Esophagus muscularis mucosa (tissue), 4 donors: ENCODE results near the gene NALCN. TPM values are rescaled to one million over a fixed set of nuclear protein-coding genes. Genes with fewer than 3 reads are reported as not detected.

Experiments
- DNase-seq: peaks from one replicate; pipeline ENCODE4 v3.0.0-alpha.2; 2017; ENCODE audit errors: extremely low spot score
- H3K27ac ChIP-seq, 4 donors: fragments of 200-600 bp; sonication (generic); replicated peaks in 1 of 4; 1 replicate in 3 of 4; 2 replicates in 1 of 4; pipeline ENCODE4 v1.5.1; 2016 to 2019; ENCODE audit warnings: mild to moderate bottlenecking in 1 of 4
- H3K27me3 ChIP-seq, 4 donors: fragments of 200-600 bp; sonication (generic); one replicate each; pipeline versions ENCODE4 v1.5.1 to v1.6.0; 2016 to 2019
- H3K36me3 ChIP-seq, 4 donors: fragments of 200-600 bp; sonication (generic); one replicate each; pipeline ENCODE4 v1.5.1; 2016 to 2019
- H3K4me1 ChIP-seq, 4 donors: fragments of 200-600 bp; sonication (generic); one replicate each; pipeline ENCODE4 v1.5.1; 2016 to 2019
- H3K4me3 ChIP-seq, 4 donors: fragments of 200-600 bp; sonication (generic); 1 replicate in 2 of 4; 2 replicates in 2 of 4; pipeline ENCODE4 v1.5.1; 2016 to 2019; ENCODE audit warnings: mild to moderate bottlenecking in 4 of 4, moderate library complexity in 1 of 4
- H3K9me3 ChIP-seq, 4 donors: fragments of 200-600 bp; sonication (generic); 1 replicate in 3 of 4; 2 replicates in 1 of 4; pipeline ENCODE4 v1.5.1; 2016 to 2019
- EP300 ChIP-seq: sonication (generic); formaldehyde crosslinking; IDR thresholded peaks from one replicate; pipeline ENCODE4 v1.6.1; 2017; ENCODE audit warnings: antibody characterized with exemption
- POLR2A ChIP-seq: fragments of 450-650 bp; IDR thresholded peaks from one replicate; pipeline ENCODE4 v1.6.1; 2017; ENCODE audit warnings: antibody characterized with exemption, moderate library complexity, mild to moderate bottlenecking, low read depth
- POLR2AphosphoS5 ChIP-seq, 2 donors: sonication (generic); formaldehyde crosslinking; IDR thresholded peaks; one replicate each; pipeline ENCODE4 v1.6.1; 2017; ENCODE audit warnings: antibody characterized with exemption in 2 of 2
- WGBS: methylation state at CpG from one replicate; pipeline ENCODE4 v1.1.5; 2018; 5-methylcytosine and 5-hydroxymethylcytosine counted together
- intact Hi-C: fragments of 100-400 bp; cut with DNase I; formaldehyde crosslinking; loops from one replicate; pipeline ENCODE4 v1.15.1; 2023
- total RNA-seq, 4 donors: library from RNA; depleted of rRNA; stranded (reverse); fragments of >200 nt; gene quantifications; one replicate each; pipeline versions ENCODE4 v1.1.0 to v1.2.1, GENCODE V29; 2016
- TF ChIP-seq, protein P1 (sequence below), 3 experiments: fragments of 200-600 bp in 2 of 3; fragments of 450-650 bp in 1 of 3; sonication (generic) in 2 of 3; IDR thresholded peaks; one replicate each; pipeline ENCODE4 v1.5.1; 2017 to 2019; ENCODE audit warnings: antibody characterized with exemption in 3 of 3, mild to moderate bottlenecking in 2 of 3, moderate library complexity in 1 of 3

Gene NALCN
- total RNA-seq, 4 donors from 2014 or later = 0.42 to 0.83 (median 0.54) TPM

DNA sequence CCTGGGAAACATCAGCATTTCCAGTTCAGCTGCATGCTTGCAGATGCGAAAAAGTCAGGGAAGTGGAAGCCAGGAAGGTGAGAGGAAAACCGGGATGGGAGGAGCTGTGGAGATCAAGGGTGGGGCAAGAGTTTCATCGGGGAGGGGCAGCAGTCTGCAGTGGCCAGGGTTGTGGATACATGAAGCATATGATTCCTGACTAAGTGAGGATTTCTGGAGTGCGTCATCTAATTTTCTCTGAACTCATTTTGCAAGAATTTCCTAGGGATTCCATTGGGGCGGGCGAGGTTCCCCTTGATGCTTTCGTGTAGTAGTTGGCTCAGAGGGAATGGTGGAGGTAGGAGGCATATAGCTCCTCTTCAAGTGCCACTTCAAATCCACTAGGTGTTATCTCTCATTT lies 397.6 kb downstream of the NALCN start:
- no peak overlapping the region for H3K4me3 ChIP-seq
- 51% methylated on average over 7 of the region's 7 CpGs for WGBS
- no peaks in the 10 kb centered on the region for H3K9me3 ChIP-seq
- TF ChIP-seq EP300 = no peak
- intact Hi-C loops = no loop called here
- DNase-seq = no peak
- H3K36me3 ChIP-seq = no peaks in the 10 kb centered on the region
- no peaks in the 10 kb centered on the region for H3K4me1 ChIP-seq
- H3K27ac ChIP-seq = no peak overlapping the region
- H3K27me3 ChIP-seq = peaks cover 0 to 20% (median 0%) of the 10 kb centered on the region in 4 donors

DNA sequence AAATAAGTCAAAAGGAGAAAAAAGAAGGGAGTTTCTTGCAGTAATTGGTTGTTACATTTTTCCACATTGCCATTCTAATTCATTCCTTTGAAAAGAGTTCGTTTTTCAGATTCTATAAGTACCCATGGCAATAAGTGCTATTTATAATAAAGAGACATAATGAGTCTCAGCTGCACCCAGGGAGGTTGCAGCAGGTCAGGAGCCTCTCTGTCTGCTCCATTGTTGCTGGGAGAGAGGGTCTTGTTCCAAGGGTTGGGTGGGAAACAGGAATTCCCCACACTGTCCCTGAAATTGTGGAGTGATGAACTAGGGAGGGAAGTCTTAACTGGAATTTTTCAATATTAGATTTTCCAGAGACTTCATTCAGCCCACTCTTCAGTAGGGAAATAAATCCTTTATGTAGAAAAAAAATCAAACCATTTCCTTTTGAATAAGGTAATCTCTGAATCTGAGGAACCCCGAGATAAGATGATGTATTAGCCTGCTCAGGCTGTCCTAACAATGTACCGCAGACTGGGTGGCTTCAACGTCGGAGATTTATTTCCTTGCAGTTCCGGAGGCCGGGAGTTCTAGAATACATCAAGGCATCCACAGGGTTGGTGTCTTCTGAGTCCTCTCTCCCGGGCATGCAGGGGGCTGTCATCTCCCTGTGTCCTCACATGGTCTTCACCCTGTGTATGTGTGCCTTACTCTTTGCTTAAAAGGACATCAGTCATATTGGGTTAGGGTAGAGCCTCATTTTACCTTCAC lies 399.0 kb downstream of the NALCN start:
- TF ChIP-seq EP300 = no peak
- TF ChIP-seq POLR2AphosphoS5 (IDR thresholded peaks at IDR 0.05) = no peak
- TF ChIP-seq, protein P1, sequence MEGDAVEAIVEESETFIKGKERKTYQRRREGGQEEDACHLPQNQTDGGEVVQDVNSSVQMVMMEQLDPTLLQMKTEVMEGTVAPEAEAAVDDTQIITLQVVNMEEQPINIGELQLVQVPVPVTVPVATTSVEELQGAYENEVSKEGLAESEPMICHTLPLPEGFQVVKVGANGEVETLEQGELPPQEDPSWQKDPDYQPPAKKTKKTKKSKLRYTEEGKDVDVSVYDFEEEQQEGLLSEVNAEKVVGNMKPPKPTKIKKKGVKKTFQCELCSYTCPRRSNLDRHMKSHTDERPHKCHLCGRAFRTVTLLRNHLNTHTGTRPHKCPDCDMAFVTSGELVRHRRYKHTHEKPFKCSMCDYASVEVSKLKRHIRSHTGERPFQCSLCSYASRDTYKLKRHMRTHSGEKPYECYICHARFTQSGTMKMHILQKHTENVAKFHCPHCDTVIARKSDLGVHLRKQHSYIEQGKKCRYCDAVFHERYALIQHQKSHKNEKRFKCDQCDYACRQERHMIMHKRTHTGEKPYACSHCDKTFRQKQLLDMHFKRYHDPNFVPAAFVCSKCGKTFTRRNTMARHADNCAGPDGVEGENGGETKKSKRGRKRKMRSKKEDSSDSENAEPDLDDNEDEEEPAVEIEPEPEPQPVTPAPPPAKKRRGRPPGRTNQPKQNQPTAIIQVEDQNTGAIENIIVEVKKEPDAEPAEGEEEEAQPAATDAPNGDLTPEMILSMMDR (IDR thresholded peaks at IDR 0.05) = no peak
- TF ChIP-seq POLR2A = no peak
- Histone ChIP-seq H3K36me3 (no peaks in the 10 kb centered on the region), H3K4me1 (no peaks in the 10 kb centered on the region), H3K27ac (no peak overlapping the region), H3K4me3 (no peak overlapping the region), H3K27me3 (peaks cover 0 to 20% (median 0%) of the 10 kb centered on the region in 4 donors), H3K9me3 (no peaks in the 10 kb centered on the region)
- no peak for DNase-seq
- intact Hi-C loops = no loop called here
- WGBS = 16% methylated on average over 8 of the region's 8 CpGs

DNA sequence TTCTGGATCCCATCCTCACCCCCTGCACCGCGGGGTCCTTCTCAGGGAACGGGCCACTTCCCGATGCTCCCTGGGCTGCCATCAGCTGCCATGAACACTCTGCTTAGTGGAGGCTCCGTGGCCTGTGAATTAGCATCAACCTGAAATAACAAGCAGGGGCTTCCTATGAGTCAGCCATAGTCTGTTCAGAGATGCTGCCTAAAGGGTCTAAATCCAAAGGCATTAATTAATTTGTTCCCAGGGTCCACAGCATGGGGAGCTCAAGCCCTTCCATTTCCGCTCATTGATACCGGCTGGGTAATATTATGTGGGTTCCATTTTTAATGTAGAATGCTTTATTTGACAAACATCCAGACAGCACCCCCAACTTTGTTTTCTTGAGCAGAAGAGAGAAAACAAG lies 399.8 kb downstream of the NALCN start:
- no peak for TF ChIP-seq POLR2A
- no peak for TF ChIP-seq POLR2AphosphoS5 (IDR thresholded peaks at IDR 0.05)
- no peak for TF ChIP-seq EP300
- TF ChIP-seq, protein P1 (IDR thresholded peaks at IDR 0.05) = no peak
- H3K9me3 ChIP-seq = no peaks in the 10 kb centered on the region
- H3K27me3 ChIP-seq = peaks cover 0 to 20% (median 0%) of the 10 kb centered on the region in 4 donors
- H3K4me1 ChIP-seq = no peaks in the 10 kb centered on the region
- no peak for DNase-seq
- no peaks in the 10 kb centered on the region for H3K36me3 ChIP-seq
- intact Hi-C loops = no loop called here
- no peak overlapping the region for H3K27ac ChIP-seq
- WGBS = 100% methylated on average over 3 of the region's 7 CpGs
- no peak overlapping the region for H3K4me3 ChIP-seq

DNA sequence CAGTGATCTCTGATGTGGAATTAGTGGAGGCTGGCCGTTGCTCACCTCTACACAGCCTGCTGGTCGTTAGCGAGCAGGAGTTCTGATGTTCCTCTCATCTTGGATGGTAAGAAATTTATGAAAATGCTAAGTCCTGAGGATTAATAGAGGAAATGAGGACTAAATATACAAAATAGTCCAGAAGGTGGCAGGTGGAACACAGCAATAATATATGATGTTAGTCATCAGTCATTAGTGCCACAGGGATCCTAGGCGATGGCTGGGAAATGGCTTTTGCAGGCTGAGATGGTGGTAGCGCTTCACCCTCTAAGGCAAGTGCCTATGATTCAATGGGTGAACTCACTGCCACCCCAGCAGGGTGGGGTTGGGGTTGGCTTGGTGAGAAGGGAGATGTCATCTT lies 403.1 kb downstream of the NALCN start:
- Histone ChIP-seq H3K27me3 (peaks cover 0 to 20% (median 0%) of the 10 kb centered on the region in 4 donors), H3K9me3 (no peaks in the 10 kb centered on the region), H3K27ac (no peak overlapping the region), H3K4me1 (no peaks in the 10 kb centered on the region), H3K36me3 (no peaks in the 10 kb centered on the region), H3K4me3 (no peak overlapping the region)
- no peak for DNase-seq
- intact Hi-C loops = no loop called here
- 93% methylated on average over 5 of the region's 5 CpGs for WGBS
- no peak for TF ChIP-seq POLR2A
- no peak for TF ChIP-seq POLR2AphosphoS5 (IDR thresholded peaks at IDR 0.05)
- TF ChIP-seq, protein P1 (IDR thresholded peaks at IDR 0.05) = no peak
- no peak for TF ChIP-seq EP300

GRCh38 chr13:101010100-101010499 lies 406.2 kb downstream of the NALCN start:
- Histone ChIP-seq H3K4me1 (no peaks in the 10 kb centered on the region), H3K4me3 (no peak overlapping the region), H3K27ac (no peak overlapping the region), H3K27me3 (peaks cover 0 to 9% (median 0%) of the 10 kb centered on the region in 4 donors), H3K9me3 (no peaks in the 10 kb centered on the region), H3K36me3 (no peaks in the 10 kb centered on the region)
- 80% methylated on average over 2 of the region's 2 CpGs for WGBS
- DNase-seq = no peak
- TF ChIP-seq POLR2AphosphoS5 (IDR thresholded peaks at IDR 0.05) (no peak), POLR2A (no peak), EP300 (no peak)
- TF ChIP-seq, protein P1 (IDR thresholded peaks at IDR 0.05) = no peak
- intact Hi-C loops = no loop called here
